Endothelial cell of umbilical vein (primary cell): Measurements from ENCODE around the gene IFNGR1.

ENCODE experiments used
- CTCF ChIP-seq, 2 donors: IDR thresholded peaks; 1 replicate in 1 of 2; 2 replicates in 1 of 2; pipeline ENCODE4 v1.5.1; 2011; ENCODE audit warnings: low read length in 2 of 2, mild to moderate bottlenecking in 2 of 2, moderate library complexity in 2 of 2, control low read depth in 1 of 2, inconsistent platforms in 1 of 2, low read depth in 1 of 2; ENCODE audit not compliant: insufficient read depth in 1 of 2; ENCODE audit errors: extremely low read depth in 1 of 2
- EZH2 ChIP-seq: IDR thresholded peaks from 2 replicates; pipeline ENCODE4 v1.6.1; 2012; ENCODE audit warnings: borderline replicate concordance, low read depth, mild to moderate bottlenecking, moderate library complexity, low read length, inconsistent platforms; ENCODE audit not compliant: severe bottlenecking
- FOS ChIP-seq: IDR thresholded peaks from 2 replicates; pipeline ENCODE4 v1.6.1; 2011; ENCODE audit warnings: mild to moderate bottlenecking, low read length, moderate library complexity, borderline replicate concordance; ENCODE audit not compliant: insufficient read depth
- GATA2 ChIP-seq: IDR thresholded peaks from 2 replicates; pipeline ENCODE4 v1.7.0; 2011; ENCODE audit warnings: low read depth, mild to moderate bottlenecking, moderate library complexity, mixed read lengths, low read length; ENCODE audit not compliant: insufficient read length, insufficient read depth
- POLR2A ChIP-seq: IDR thresholded peaks from 2 replicates; pipeline ENCODE4 v1.6.1; 2012; ENCODE audit warnings: low read depth, mild to moderate bottlenecking, control low read depth, low read length
- POLR2AphosphoS5 ChIP-seq: IDR thresholded peaks from 2 replicates; pipeline ENCODE4 v1.6.1; 2012; ENCODE audit warnings: low read depth, mild to moderate bottlenecking, control low read depth, low read length, moderate library complexity; ENCODE audit not compliant: insufficient read depth

GRCh38 chr6:137157601-137158000 is 61.6 kb downstream of the IFNGR1 start:
- TF ChIP-seq CTCF (IDR thresholded peaks at IDR 0.05; ENCODE audit: extremely low read depth in 1 of 2, insufficient read depth in 1 of 2, low read depth in 1 of 2, low read length in 2 of 2) (no peak), POLR2A (no peak), POLR2AphosphoS5 (no peak), EZH2 (no peak), GATA2 (no peak), FOS (no peak)
